Amniotic stem cell (primary cell): Measurements from ENCODE around the gene PLEKHG3.

Experiments
- DNase-seq: peaks from one replicate; lab custom pipeline; 2025; lab: John Stamatoyannopoulos, UW

PLEKHG3 gene

GRCh38 chr14:64747327-64747726 is 43.1 kb downstream of the PLEKHG3 start:
- no peak for DNase-seq

DNA sequence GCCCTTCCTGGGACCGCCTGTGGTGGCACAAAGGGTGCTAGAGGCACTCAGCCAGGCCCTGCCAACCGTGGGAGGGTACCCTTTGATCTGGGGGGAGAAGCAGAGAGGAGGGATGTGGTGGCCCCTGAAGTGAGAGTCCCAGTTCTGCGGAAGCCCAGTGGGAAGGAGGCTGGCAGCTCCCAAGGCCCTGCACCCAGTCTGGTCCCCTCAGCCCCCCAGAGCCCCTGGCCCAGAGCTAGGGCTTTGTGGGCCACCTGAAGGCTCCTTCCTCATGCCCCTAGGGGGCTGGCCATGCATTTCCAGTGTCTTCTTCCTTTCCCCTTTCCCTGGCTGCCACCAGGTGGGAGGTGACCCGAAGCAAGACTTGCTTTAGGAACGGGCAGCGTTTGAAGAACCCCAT is 44.3 kb downstream of the PLEKHG3 start:
- DNase-seq = no peak

- DNase-seq = no peak
These were observed 44.9 kb downstream of the PLEKHG3 start for GRCh38 chr14:64748995-64749714.

GRCh38 chr14:64752909-64753308 is 48.7 kb downstream of the PLEKHG3 start:
- DNase-seq = no peak

DNA sequence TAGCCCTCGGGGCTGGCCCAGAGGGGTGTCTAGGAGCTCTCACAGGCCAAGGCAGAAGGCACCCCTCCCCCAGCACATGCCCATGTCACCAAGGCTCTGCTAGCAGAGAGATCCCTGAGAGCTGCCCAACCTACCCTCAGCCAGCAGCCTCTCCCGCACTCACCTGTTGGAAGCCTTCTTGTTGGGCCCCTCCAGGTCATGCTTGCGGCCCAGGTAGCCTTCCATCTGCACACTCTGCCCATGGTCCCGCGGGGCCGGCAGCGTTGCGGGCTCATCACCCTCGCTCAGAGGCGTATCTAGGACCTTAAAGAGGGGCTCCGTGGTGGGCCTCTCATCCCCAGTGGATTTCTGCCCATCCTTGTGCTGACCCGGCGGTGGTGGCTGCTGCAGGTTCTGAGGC is 49.1 kb downstream of the PLEKHG3 start:
- DNase-seq = no peak

DNA sequence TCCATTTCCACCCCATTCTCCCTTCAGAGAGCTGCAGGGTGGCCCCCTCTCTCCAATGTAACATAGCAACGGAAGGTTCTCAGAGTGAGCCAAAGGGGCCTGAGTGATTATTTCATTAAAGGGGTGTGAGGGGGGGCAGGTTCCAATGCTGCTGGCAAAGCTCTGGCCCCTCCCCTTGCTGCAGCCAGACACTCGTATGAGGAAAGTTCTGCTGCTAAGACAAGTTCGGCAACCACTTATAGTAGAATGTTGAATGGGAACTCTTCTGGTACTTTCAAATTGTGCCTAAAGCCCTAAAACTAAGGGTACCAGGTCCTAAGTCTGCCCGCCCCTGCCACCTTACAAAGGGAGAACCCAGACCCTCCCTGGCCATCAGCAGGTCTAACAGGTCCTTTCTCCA is 49.8 kb downstream of the PLEKHG3 start:
- no peak for DNase-seq

- no peak for DNase-seq
These were observed 50.5 kb downstream of the PLEKHG3 start for GRCh38 chr14:64754685-64755084.

DNA sequence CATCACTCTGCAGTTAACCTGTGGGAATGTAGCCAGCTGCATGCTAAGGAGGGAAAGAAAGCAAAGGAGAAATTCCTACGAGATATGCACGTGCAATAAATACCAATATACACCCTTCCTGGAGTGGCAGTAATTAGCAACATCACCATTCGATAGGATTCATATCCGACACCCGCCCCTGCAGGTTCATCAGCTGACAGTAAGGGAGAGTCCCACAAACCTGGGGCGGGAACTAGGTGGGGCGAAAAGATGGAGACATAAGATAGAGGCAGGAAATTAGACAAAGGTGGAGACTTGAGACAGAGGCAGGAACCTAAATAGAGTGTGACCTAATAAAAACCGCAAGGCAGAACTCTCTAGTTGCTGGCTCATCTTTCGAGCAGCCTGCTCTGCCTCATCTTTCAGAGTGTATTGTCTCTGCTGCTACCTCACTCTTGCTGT is 51.6 kb downstream of the PLEKHG3 start:
- no peak for DNase-seq

DNA sequence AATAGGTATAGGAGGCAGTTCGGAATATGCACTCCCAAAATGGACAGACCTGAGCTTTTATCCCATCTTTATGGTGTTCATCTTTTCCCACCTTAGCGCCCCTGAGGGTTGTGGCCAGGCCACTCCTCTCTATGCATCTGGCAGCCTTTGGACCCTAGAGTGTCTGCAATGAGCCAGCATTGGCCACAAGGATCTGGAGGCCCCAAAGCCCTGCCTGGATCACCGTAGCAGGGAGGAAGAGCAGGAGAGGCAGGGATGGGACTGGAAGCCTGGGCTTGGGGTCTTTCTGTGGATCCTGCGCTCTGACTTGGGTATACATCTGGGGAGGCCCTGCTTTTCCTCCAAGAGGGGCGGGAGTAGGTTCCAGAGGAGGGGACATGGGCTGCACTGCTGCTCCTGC is 52.5 kb downstream of the PLEKHG3 start:
- DNase-seq = no peak

DNA sequence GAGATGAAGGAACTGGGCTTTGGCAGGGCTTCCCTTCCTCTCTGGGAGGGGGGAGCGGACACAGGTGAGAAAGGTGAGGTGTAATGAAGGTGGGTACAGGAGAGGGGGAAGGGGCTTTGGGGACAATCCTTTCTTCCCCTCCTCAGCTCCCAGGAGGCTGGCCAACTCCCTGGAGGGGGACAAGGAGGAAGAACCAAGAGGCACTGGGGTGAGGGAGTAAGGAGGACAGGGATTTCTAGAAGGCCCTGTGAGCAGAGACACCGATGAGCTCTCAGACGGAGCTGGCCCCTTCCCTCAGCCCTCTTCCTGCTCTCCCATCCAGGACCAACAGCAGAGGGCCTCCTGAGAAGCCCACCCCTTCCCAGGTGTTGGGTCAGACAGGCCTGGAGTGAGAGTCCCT is 53.4 kb downstream of the PLEKHG3 start:
- DNase-seq = no peak

DNA sequence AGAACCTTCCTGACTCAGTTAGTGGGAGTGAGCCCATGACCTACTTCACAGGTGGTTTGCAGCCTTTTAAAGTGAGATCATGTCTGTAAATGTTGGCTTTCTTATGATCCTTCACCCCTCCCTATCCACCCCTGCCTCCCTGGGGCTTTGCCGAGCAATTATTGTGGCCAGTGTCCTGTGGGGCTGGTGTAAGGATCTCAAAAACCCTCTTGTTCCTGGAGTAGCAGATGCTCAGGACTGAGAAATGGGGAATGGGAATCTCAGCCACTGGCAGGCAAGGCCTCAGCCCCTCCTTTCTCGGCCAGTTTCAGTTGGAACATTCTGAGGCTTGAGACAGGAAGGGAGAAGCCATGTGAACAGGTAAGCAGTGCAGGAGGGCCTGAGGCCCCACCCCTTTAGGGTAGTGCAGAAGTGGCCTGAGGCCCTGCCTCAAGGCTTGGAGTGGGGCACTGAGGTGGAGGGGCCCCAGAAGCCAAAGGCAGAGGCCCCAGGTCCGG is 53.8 kb downstream of the PLEKHG3 start:
- DNase-seq = no peak

DNA sequence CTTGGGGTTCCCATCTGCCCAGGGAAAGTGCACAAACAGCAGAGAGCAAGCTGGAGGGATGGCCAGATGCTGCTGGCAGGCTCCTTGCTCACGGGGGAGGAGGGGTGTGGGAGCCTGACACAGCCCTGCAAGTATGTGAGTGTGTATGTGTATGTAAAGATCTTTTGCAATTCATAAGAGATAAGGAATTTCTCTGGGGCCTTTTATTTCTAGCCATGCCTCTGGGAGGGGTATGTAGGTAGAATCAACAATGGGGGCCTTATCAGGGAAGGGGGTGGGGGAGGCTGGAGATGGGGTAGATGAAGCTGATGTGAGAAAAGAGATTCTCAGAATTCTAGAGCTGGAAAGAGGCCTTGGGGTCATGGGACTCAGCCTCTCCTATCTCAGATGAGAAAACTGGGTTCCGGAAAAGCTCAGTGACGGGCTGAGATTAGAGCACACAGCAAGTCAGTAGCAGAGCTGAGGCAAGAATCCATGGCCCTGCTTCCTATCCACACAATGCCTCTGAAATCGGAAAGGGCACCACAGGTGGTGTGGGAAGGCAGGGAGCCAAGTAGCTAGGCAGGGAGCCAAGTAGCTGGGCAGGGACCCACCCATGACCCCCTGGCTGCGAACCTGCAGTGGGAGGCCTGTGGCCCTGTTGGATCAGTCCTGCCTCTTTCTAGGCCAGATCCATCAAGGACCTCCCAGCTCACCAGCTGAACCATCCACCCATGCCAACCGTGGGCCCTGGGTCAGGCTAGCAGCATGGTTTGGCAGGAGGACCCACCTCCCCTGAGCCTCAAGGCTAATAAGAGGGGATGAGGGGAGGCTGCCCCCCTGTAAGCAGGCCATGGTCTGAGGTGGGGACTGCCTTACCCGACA is 54.7 kb downstream of the PLEKHG3 start:
- peak; percentile 35 for DNase-seq

DNA sequence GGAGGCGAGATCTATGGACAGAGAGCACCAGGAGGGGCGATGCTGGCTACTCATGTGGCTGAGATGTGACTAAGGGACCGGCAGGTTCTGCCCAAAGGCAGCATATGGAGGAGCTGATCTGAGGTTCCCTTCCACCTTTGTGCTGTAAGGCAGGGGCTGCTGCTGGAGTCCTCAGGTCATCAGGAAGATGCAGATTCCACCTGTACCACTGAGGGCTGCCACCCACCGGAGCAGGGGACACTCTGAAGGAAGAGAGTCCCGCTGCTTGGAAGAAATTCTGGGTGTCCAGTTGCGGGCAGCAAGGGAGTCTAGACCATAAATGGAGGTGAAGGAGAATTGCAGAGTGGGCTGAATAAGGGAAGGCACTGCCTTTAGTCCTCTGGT is 55.3 kb downstream of the PLEKHG3 start:
- DNase-seq = no peak

DNA sequence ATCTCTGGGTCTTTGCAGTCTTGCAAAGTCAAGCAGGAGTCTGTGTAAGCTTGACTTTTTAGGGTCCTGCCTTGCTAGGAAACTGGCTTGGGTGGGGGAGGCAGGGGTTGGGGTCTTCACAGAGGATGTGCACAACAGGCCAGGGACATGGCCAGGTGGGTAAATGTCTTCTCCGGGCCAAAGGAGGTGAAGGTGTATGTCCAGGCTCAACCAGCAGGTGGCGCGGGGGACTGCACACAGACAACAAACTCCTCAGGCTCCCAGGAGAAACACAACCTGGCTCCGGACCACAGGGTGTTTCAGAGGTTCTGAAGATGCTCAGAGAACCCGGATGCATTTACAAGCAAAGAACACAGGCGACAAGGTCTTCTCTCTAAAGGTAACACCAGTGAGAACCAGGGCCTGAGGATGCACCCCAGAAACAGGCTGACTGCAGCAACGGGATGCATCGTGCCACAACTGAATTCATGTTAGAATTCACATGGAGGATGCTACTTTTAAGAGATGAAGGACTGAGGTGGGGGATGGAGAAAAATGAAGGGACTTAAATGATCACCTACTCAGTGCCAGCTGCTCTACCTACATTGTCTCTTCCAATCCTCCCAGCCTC is 56.0 kb downstream of the PLEKHG3 start:
- no peak for DNase-seq

- DNase-seq = no peak
These were observed 56.7 kb downstream of the PLEKHG3 start for GRCh38 chr14:64760916-64761315.

GRCh38 chr14:64761441-64762043 is 57.3 kb downstream of the PLEKHG3 start:
- no peak for DNase-seq

GRCh38 chr14:64762044-64763034 is 58.1 kb downstream of the PLEKHG3 start:
- DNase-seq = peak; percentile 55

DNA sequence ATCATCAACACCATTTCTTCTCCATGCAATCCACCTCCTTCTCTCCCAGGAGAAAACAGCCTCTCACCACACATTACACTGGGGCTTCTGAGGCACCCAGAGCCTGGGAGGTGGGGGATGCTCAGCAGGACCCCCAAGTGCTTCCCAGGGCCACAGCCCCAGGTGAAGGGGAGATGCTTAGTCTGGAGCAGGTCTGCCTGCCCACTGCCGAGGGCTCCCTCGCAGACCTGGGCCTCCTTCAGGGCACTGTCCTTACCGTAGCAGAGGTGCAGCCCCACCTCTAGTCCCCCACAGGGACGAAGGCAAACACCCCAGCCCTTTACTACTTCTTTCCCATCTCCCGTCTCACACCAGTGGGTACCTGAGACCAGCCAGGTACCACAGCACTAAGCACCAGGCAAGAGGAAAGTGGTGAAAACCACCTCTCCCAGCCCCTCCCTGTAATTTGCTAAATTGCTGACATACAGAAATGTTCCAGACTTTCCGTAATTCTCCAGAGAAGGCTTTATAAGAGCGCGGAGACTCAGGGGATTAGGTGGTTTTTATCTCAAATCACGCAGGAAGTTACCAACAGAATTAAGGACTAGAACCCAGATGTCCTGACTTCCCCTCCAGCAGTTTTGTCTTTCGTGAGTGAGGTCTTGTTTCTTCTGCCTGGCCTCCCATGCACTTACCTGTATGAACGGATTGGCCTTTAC is 59.0 kb downstream of the PLEKHG3 start:
- DNase-seq = no peak

DNA sequence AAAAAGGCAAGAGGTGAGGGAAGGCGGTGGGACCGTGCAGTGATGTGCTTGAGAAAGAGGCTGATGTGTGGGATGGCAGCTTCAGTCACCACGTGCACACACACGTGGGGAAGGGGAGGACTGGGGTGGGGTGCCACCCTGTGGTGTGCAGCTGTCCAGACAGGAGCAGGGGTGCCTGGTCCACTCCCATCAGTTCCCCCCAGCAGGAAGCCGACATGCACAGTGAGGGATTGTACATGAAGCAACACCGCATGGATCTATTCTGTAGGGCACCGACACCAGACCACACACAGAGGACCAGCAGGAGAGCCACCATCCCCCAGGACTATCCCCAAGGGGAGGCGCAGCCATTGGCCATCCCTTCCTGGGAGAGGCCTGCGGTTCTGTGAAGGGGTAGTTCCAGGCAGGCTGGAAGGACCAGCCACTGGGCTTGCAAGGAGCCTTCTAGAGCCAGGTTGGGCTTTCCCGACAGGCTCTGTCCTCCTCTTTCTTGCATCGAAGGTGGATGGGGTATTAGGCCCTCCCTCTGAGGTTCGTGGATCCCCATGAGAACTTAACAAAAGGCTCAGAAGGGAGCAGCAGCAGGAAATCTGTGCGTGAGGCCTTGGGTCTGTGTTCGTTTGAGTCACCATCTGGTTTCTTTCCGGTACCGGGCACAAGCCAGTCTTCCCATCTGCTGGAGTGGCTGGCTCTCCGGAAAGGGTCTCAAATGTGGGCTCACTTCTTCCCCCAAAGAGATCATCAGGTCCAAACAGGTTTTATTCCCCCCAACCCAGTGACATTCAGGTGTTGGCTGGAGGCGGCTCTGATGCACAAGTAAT is 59.8 kb downstream of the PLEKHG3 start:
- DNase-seq = no peak
